Measurements from ENCODE around the gene SUN2.
A peak's percentile ranks its signal among the peaks of the same experiment; 100 is the strongest.
"Not testable (repeated sequence)": the region's sequence is repeated elsewhere in the genome, so short reads cannot be mapped to it uniquely, and the experiment has no call there.

The SUN2 gene

GRCh38 chr22:38755911-38756532, at the start of gene SUN2:
SUN2 (minus strand) TSS chr22:38755998; CDS start chr22:38752628, 3,370 bp downstream.
- peak; percentile 89 for DNase-seq (ENCODE audit: low spot score)

DNA sequence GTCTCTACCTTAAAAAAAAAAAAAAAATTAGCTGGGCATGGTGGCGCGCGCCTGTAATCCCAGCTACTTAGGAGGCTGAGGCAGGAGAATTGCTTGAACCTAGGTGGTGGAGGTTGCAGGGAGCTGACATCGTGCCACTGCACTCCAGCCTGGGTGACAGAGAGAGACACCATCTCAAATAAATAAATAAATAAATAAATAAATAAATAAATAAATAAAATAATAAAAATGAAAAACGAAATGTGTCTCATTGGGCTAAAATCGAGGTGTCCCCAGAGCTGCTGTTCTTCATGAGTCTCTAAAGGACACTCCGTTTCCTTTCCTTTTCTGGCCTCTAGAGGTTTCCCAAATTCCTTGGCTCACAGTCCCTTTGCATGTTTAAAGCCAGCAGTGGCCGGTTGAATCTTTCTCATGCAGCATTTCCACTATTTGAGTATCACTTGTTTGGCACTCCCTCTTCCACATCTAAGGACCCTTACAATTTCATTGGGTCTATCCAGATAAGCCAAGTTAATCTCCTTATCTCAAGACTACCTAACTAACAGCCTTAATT, 49.3 kb upstream of the SUN2 start:
- DNase-seq (ENCODE audit: low spot score) = not testable (repeated sequence)

DNA sequence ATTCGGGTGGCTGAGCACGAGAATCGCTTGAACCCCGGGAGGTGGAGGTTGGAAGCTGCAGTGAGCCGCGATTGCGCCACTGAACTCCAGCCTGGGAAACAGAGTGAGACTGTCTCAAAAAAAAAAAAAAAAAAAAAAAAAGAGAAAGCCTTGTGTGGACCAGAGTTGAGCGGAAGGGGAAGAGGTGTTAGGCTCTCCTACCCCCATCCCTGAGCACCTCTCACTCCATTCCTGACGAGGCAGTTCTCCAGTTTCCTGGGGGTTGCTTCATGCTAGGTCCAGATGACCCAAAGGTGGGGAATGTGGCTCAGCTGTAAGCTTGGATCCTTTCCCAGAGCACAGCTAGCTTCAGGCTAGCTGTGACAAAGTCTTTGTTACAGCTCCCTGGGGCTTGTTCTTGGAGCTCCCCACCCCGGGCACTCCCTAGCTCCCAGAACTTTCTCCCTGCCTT, 46.9 kb upstream of the SUN2 start:
- no peak for DNase-seq (ENCODE audit: low spot score)

GRCh38 chr22:38799265-38800002, 43.6 kb upstream of the SUN2 start:
- no peak for DNase-seq (ENCODE audit: low spot score)

- no peak for DNase-seq (ENCODE audit: low spot score)
Observed at GRCh38 chr22:38798496-38798895, 42.7 kb upstream of the SUN2 start.

DNA sequence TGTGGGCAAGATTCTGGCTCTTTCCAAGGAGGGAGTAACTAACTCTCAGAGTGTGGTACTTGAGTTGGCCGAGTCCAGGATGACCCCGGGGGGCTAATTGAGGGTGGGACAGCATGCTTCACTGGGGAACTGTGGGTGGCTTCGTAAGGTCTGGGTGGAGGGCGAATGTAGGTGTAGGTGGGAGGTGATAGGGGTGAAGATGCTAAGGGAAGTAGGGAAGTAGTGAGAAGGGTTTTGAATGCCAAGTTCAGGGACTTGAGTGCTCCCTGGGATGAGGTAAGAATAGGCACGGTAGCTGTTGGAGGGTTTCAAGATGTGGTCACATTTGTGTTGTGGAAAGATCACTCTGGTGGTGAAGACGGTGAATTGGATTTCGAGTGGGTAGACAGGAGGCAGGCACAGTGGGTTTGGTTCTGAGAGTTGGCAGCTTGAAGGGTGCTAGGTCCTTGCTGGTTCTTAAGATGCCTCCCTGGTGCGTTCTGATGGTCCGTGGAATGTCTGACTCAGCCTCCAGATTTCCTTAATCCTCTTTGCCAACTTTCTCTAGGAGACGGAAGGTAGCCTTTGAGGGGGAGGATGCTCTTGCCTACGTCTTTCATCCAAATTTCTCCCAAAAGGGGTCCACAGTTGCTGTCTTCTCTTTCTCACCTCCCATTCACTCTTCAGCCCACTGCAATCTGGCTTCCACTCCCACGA, 40.6 kb upstream of the SUN2 start:
- no peak for DNase-seq (ENCODE audit: low spot score)

DNA sequence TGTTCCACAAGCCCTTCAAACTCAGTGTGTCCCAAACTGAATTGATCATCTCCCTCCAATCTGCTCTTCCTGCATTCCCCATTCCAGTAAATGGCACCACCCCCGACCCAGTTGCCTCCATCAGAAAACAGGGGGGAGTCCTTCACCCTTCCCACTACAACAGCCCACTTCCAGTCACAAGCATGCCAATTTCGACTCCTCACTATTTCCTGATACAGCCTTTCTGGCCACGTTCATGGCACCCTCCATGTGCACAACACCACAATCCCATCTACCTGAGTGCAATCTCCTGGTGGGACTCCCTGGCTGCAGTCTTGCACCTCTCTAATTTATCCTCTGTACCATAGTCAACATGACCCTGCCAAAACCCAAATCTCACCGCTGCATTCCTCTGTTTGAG, 39.8 kb upstream of the SUN2 start:
- no peak for DNase-seq (ENCODE audit: low spot score)

DNA sequence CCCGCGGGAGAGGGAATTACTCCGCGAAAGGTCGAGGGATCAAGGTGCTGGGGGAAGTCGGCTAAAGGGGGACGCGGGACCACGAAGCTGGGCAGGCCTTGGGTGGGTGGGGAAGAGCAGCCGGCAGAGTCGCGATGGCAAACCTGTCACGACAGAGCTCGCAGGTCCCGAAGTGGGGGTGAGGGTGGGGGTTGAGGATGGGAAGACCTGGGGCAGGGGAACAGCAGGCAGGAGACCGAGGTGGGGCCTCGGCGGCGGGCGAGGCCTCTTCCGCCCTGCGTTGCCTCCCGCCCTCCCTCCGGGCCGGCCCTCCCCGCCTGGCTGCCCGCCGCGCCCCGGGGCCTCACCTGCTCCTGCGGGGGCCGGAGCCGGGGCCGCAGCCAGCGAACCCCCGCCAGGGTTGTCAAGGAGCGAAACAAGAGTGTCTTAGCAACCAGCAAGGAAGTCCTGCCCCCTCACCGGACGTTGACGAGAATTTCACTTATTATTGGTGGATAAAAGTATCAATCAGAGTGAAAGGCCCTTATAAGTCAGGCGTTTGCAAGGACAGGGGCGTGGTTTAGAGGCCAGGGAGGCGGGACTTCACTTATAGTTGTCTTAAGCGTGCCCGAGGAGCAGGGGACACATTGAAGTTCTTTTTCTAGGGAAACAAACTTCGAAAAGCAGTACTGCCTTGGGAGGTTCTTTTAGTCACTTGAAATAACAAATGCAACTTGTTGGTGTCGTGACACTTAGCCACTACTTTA, 38.1 kb upstream of the SUN2 start, which contains the start of gene DNAL4:
Gene DNAL4 (minus strand): TSS at position 423 of the 746 bp plus-strand sequence. CDS start 11,412 bp downstream, outside the sequence.
- peak; percentile 100 for DNase-seq (ENCODE audit: low spot score)

DNA sequence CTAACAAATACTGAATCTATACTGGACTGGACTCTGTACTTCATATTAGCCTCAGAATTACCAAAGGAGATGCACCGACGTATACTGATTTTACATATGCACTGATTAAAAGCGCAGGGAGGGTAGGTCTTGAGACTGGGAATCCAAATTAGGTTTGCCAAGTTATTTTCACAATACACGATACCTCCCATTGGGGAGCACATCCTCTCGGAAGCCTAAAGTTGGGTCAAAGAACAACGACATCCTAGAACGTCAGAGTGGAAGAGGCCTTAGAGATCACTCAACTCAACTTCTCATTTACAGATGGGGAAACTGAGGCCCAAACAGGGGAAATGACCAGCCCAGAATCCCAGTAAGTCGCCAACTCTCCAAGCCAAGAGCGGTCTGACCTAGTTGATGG, 37.5 kb upstream of the SUN2 start:
- DNase-seq (ENCODE audit: low spot score) = peak; percentile 27

GRCh38 chr22:38792833-38793232, 37.0 kb upstream of the SUN2 start:
- no peak for DNase-seq (ENCODE audit: low spot score)

DNA sequence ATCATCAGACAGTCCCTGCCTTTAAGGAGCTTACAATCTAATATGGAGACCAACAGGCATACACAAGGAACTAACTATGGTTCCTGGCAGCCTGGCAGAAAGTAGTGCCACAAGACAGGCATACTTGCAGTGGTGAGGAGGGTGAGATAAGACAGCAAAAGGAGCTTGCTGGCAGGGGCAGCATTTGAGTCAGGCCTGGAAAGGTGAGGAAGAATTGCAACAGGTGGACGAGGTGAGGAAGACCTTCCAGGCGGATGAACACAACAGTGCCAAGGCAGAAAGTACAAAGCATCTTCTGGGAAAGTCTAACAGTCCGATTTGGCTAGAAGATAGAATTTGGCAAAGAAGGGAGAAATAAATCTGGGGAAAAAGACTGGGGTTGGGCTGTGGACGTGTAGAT, 33.8 kb upstream of the SUN2 start:
- no peak for DNase-seq (ENCODE audit: low spot score)

GRCh38 chr22:38788846-38789245, 33.0 kb upstream of the SUN2 start:
- DNase-seq (ENCODE audit: low spot score) = no peak

DNA sequence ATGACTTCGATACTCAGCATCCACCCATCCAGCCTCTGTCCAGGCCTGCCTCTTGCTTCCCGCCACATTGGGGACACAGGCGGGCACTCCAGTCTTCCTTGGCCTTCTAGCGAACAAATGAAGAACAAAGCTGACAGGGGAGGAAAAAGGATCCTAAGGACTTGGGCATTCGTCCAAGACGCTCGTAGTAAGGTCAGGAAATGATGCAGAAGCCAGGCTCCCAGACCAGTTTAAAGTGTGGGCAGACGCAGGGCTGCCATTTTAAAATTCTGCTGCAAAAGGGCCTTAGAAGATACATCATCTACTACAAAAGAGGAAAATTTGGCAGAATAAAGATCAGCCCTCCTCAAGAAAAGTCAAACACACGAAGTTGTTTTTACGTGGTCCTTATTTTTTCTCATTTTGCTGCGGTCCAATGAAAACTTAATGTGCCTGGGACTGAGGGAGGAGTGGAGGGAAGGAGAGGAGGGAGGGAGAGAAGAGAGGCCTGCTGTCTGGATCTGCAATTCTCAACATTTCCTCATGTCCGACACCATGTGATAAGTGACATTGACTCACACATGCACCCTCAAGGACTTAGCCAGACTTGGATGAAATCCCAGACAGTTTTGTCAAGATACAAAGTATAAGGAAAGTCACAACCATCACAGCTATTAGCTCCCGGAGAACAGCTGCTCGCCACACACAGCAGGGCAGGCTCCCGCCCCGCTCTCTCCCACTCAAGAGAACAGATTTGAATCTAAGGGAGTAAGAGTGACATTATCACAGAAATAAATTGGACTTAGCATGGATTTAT, 32.4 kb upstream of the SUN2 start:
- DNase-seq (ENCODE audit: low spot score) = no peak

GRCh38 chr22:38786631-38787030, 30.8 kb upstream of the SUN2 start:
- no peak for DNase-seq (ENCODE audit: low spot score)

DNA sequence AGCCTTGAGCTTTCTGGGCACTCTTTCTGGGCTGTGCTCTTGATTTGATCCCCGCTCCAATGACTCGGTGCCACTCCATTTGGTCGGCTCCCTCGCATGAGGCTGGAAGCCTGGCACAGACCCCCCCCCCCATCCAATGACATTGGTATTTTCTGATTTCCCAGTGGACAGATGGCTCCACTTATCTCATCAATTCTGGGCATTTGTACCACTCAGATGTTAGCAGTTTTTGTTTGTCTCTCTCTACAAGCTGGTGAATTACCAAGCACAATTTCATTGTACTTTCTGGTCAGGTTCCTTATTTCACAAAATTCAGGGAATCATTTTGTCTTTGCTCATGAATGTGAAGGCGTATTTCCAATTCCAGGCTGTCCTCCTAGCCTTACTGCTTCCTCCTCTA, 29.1 kb upstream of the SUN2 start:
- DNase-seq (ENCODE audit: low spot score) = no peak

GRCh38 chr22:38784035-38784434, 28.2 kb upstream of the SUN2 start:
- DNase-seq (ENCODE audit: low spot score) = no peak

DNA sequence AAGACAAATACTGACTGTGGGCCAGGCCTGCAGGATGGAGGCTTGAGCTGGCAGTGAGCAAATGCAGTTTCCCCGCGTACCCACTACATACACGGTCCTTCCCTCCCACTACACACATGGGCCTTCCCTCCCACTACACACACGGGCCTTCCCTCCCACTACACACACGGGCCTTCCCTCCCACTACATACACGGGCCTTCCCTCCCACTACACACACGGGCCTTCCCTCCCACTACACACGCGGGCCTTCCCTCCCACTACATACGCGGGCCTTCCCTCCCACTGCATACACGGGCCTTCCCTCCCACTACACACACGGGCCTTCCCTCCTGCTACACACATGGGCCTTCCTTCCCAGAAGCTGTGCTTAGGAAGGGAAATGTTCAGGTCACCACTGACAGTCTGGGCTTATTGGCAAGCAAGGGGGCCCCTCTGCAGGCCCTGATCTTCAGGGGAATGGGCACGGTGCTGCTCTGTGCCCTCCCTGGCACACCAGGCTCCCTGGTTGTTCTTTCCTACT, 27.4 kb upstream of the SUN2 start:
- DNase-seq (ENCODE audit: low spot score) = no peak

DNA sequence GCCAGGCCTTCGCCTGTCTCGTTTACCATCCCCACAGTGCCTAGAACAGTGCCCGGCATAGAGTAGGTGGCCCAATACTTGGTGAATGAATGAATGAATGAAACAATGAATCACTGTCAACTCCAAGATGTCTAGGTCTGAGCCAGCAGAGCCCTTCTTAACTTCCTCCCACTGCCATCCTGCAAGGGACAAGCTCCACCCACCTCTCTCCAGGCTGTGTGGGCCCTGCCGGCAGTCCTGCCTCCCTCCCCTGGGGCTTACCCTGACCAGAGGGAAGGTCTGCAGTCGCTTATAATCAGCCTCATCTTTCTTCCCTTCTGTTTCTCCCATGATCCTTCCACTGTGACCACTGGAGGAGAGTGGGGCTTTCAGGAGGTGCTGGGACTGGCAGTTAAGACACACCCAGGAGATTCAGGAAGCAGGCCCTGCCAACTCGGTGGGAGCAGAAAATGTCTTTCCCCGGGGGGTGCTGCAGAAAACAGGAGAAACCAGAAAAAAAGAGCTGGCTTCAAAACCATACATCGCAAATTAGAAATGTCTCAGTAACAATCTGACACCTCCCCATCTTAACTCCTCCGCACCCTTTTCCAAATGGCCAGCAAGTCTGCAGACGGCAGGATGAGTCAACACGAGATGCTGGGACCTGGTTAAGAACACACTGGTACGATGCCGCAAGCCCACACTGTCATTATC, 26.8 kb upstream of the SUN2 start:
- DNase-seq (ENCODE audit: low spot score) = no peak

DNA sequence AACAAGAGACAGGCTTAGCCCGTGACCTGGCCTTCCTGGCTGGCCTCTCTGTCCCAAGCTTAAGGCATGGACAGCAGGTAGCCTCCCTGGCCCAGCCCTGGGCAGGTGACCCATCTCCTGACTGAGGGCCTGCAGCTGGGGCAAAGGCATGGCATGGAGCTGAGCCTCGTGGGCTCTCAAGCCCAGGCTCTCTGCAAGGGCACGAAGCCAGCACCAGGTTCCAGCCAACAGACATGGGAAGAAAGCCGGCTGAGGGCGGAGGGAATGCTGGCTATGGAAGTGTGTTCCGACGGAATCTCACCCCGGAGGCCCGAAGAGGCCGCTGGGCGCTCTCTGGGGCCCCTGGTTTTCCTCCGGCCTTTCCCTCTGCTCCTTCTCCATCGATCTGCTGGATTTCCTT, 25.2 kb upstream of the SUN2 start:
- peak; percentile 51 for DNase-seq (ENCODE audit: low spot score)

- DNase-seq (ENCODE audit: low spot score) = peak; percentile 27
Observed at GRCh38 chr22:38777087-38777671, 21.4 kb upstream of the SUN2 start.
